H1 (cell line): ENCODE results near the gene MAGI3. TPM values are rescaled to one million over a fixed set of nuclear protein-coding genes. Genes with fewer than 3 reads are reported as not detected.

Source experiments
- KDM4A ChIP-seq: IDR thresholded peaks from one replicate; pipeline ENCODE4 v1.7.1; 2012; ENCODE audit warnings: low read depth, mild to moderate bottlenecking, moderate library complexity, low read length, inconsistent platforms; ENCODE audit not compliant: severe bottlenecking
- YY1 ChIP-seq: IDR thresholded peaks from 2 replicates; pipeline ENCODE4 v1.6.1; 2011; ENCODE audit warnings: low read depth, mild to moderate bottlenecking, low read length
- polyA plus RNA-seq, 7 experiments: library from polyadenylated mRNA; depleted of rRNA in 3 of 7; stranded (reverse) in 5 of 7; unstranded in 2 of 7; fragments of >200 nt in 5 of 7; fragments of 200-250 nt in 2 of 7; gene quantifications; 1 replicate in 5 of 7; 2 replicates in 1 of 7; 4 replicates in 1 of 7; pipeline versions ENCODE4 v1.2.1 to v1.2.3, GENCODE V29; 2011 to 2013; ENCODE audit warnings: missing spikeins in 2 of 7, mixed read lengths in 2 of 7
- total RNA-seq: library from RNA; stranded (reverse); fragmentation: NEBNext Ultra II Directional; extraction: Animal tissue kit (Norgen Biotek cat#: 25700); gene quantifications from 2 replicates; pipeline ENCODE4 v1.2.1, GENCODE V29; 2021

The MAGI3 gene
- total and polyA plus RNA-seq, 2 of the 8 experiments (the other 6 are each of a cell fraction or from before 2014, with no cell fraction given) = 2.3 to 7.8 TPM

GRCh38 chr1:113394043-113394862 is 3.9 kb downstream of the MAGI3 start (continued):
- TF ChIP-seq KDM4A (no peak), YY1 (no peak)
